Mammary epithelial cell (primary cell): Measurements from ENCODE around the gene ARHGAP4.

ENCODE experiments used
- CTCF ChIP-seq, 2 donors: IDR thresholded peaks in 1 of 2; conservative IDR thresholded peaks in 1 of 2; 2 replicates each; pipeline ENCODE4 v1.5.1; 2011 to 2012; ENCODE audit warnings: inconsistent platforms in 2 of 2, low read length in 2 of 2, mild to moderate bottlenecking in 2 of 2, control low read depth in 1 of 2, low read depth in 1 of 2; ENCODE audit not compliant: insufficient read depth in 1 of 2; ENCODE audit errors: extremely low read depth in 1 of 2
- EZH2 ChIP-seq: IDR thresholded peaks from 2 replicates; pipeline ENCODE4 v1.6.1; 2012; ENCODE audit warnings: low read length, inconsistent platforms, borderline replicate concordance

- TF ChIP-seq CTCF (conservative IDR thresholded peaks at IDR 0.05 in 1 of 2, IDR thresholded peaks at IDR 0.05 in 1 of 2; ENCODE audit: extremely low read depth in 1 of 2, insufficient read depth in 1 of 2, low read depth in 1 of 2, low read length in 2 of 2) (no peak), EZH2 (no peak)
These were observed 37.5 kb upstream of the ARHGAP4 start for GRCh38 chrX:153963546-153963945.
